Ammon's horn (tissue), 1 donor: ENCODE results near the gene SPACA7.

ENCODE experiments used
- DNase-seq: peaks from one replicate; pipeline ENCODE4 v3.0.0-alpha.2; 2016; ENCODE audit warnings: low spot score

Gene SPACA7

GRCh38 chr13:112465251-112466131, 89.3 kb downstream of the SPACA7 start:
- DNase-seq: no peak

- DNase-seq: no peak
Measured at GRCh38 chr13:112466132-112467058, 90.2 kb downstream of the SPACA7 start.

DNA sequence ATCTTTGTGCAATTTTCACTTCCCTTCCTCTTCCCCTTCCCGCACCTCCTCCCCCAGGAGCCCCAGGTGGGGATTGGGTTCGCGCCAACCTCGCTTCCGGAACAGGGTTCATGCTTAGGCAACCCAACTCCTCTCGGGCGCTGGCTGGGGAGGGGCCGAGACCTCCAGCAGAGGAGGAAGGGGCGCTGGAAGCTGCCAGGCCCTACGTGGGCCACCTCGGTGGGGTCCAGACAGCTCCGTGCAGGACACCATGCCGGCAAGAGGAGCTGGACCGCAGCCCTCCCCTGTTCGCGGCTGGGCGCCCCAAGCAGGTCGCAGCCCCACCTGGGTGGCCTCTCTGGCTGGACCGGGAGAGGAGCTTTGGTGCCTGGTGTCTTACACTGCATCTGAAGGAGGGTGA, 91.1 kb downstream of the SPACA7 start:
- no peak for DNase-seq

- DNase-seq: no peak
Measured at GRCh38 chr13:112468069-112468468, 91.9 kb downstream of the SPACA7 start.

- DNase-seq: no peak
Measured at GRCh38 chr13:112469071-112469745, 93.1 kb downstream of the SPACA7 start.

GRCh38 chr13:112473818-112474217, 97.7 kb downstream of the SPACA7 start:
- no peak for DNase-seq

GRCh38 chr13:112474869-112475268, 98.7 kb downstream of the SPACA7 start:
- DNase-seq: no peak

GRCh38 chr13:112475889-112476288, 99.7 kb downstream of the SPACA7 start:
- no peak for DNase-seq

GRCh38 chr13:112477070-112477619, 101.0 kb downstream of the SPACA7 start:
- DNase-seq: no peak

DNA sequence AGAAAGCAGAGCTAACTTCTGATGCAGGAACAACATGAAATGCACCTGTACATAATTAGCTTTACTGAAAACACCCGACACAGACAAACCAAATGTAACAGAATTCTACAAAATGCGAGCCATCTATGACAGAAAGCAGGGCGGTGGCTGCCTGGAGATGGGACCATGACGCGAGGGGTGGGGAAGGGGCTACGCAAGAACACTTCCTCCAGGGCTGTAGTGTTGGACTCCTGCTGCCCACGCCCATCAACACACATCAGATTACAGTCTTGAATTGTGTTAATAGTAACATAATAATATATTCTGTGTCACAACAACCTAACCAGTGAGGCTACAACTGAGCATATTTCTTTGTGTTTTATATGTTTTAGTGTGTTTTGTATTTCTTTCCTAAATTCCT, 103.2 kb downstream of the SPACA7 start:
- DNase-seq: no peak

DNA sequence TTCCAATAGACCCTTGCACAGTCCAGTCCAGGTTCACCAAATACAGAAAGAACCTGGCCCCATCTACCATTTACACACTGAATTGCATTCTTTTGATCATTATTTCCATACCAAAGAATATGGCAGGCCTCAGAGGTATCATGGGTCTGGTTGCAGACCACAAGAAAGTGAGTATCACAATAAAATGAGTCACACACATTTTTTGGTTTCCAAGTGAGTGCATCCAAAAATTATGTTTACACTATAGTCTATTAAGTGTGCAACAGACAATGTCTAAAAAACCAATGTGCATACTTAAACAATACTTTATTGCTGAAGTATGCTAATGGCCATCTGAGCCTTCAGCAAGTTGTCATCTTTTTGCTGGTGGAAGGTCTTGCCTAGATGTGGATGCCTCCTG, 105.3 kb downstream of the SPACA7 start:
- DNase-seq: no peak

DNA sequence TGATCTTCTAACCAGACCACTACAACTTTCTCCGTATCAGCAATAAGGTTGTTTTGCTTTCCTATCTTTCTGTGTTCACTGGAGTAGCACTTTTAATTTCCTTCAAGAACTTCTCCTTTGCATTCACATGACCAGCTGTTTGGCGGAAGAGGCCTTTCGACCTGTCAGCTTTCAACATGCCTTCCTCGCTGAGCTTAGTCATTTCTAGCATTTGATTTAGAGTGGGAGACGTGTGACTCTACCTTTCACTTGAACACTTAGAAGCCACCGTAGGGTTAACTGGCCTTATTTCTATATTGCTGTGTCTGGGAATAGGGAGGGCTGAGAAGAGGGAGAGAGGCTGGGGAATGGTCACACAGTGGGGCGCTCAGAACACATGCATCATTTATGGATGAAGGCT, 107.1 kb downstream of the SPACA7 start:
- DNase-seq: no peak
